HFF-Myc (cell line): Measurements from ENCODE around the gene ARHGAP4.

Experiments
- DNase-seq: peaks from one replicate; pipeline ENCODE4 v3.0.0-alpha.2; 2011; ENCODE audit warnings: low read depth; ENCODE audit errors: extremely low read depth
- H3K4me3 ChIP-seq: replicated peaks from 2 replicates; pipeline ENCODE4 v1.5.1; 2011; ENCODE audit warnings: low read depth, mild to moderate bottlenecking, control low read depth, low read length
- CTCF ChIP-seq: IDR thresholded peaks from 2 replicates; pipeline ENCODE4 v1.5.1; 2012; ENCODE audit warnings: mild to moderate bottlenecking, low read depth, low read length, control low read depth; ENCODE audit errors: missing control alignments

ARHGAP4 gene

GRCh38 chrX:153968255-153968654 is 42.2 kb upstream of the ARHGAP4 start:
- no peak for DNase-seq
- peak overlapping the region; percentile 73 for H3K4me3 ChIP-seq

GRCh38 chrX:153967536-153968224 is 41.6 kb upstream of the ARHGAP4 start:
- TF ChIP-seq CTCF = no peak
- DNase-seq = no peak
- H3K4me3 ChIP-seq = peak overlapping the region; percentile 73

More at GRCh38 chrX:153968255-153968654, 42.2 kb upstream of the ARHGAP4 start:
- no peak for TF ChIP-seq CTCF

- no peak for TF ChIP-seq CTCF
- 0 out of 2 replicates have a peak overlapping the region, but pooled peaks have one; percentile 73 for H3K4me3 ChIP-seq
- DNase-seq = no peak
These were observed 40.9 kb upstream of the ARHGAP4 start for GRCh38 chrX:153966841-153967535.

GRCh38 chrX:153966283-153966688 is 40.2 kb upstream of the ARHGAP4 start:
- no peak for TF ChIP-seq CTCF
- H3K4me3 ChIP-seq = no peak overlapping the region
- DNase-seq = no peak

- no peak overlapping the region for H3K4me3 ChIP-seq
- TF ChIP-seq CTCF = no peak
- no peak for DNase-seq
These were observed 39.3 kb upstream of the ARHGAP4 start for GRCh38 chrX:153965406-153965805.

- no peak for DNase-seq
These were observed 38.0 kb upstream of the ARHGAP4 start for GRCh38 chrX:153964105-153964504.

More at GRCh38 chrX:153964105-153964504, 38.0 kb upstream of the ARHGAP4 start:
- no peak for TF ChIP-seq CTCF
- H3K4me3 ChIP-seq = no peak overlapping the region
